DND-41 (cell line): Measurements from ENCODE around the gene KATNAL1.

Experiments used
- EZH2 ChIP-seq: IDR thresholded peaks from 3 replicates; pipeline ENCODE4 v1.6.1; 2012; ENCODE audit warnings: borderline replicate concordance, low read depth, mild to moderate bottlenecking, moderate library complexity, low read length, inconsistent platforms; ENCODE audit not compliant: severe bottlenecking
- TF ChIP-seq, protein P1 (sequence below): IDR thresholded peaks from 2 replicates; pipeline ENCODE4 v1.5.1; 2012; ENCODE audit warnings: borderline replicate concordance, low read length, moderate library complexity, mild to moderate bottlenecking; ENCODE audit not compliant: poor library complexity, severe bottlenecking; ENCODE audit errors: extremely low read depth

GRCh38 chr13:30307194-30307970 is at the start of gene KATNAL1:
- TF ChIP-seq, protein P1, sequence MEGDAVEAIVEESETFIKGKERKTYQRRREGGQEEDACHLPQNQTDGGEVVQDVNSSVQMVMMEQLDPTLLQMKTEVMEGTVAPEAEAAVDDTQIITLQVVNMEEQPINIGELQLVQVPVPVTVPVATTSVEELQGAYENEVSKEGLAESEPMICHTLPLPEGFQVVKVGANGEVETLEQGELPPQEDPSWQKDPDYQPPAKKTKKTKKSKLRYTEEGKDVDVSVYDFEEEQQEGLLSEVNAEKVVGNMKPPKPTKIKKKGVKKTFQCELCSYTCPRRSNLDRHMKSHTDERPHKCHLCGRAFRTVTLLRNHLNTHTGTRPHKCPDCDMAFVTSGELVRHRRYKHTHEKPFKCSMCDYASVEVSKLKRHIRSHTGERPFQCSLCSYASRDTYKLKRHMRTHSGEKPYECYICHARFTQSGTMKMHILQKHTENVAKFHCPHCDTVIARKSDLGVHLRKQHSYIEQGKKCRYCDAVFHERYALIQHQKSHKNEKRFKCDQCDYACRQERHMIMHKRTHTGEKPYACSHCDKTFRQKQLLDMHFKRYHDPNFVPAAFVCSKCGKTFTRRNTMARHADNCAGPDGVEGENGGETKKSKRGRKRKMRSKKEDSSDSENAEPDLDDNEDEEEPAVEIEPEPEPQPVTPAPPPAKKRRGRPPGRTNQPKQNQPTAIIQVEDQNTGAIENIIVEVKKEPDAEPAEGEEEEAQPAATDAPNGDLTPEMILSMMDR, result no peak
- TF ChIP-seq EZH2, result no peak
